NCI-H82 treated with DMSO at 0.1 percent for 48 hours (cell line): ENCODE results near the gene AKAP5.
"Not testable (repeated sequence)": the region's sequence is repeated elsewhere in the genome, so short reads cannot be mapped to it uniquely, and the experiment has no call there.

Experiments
- DNase-seq: peaks from one replicate; lab custom pipeline; 2025; ENCODE audit not compliant: unreplicated experiment; lab: John Stamatoyannopoulos, UW

The AKAP5 gene

DNA sequence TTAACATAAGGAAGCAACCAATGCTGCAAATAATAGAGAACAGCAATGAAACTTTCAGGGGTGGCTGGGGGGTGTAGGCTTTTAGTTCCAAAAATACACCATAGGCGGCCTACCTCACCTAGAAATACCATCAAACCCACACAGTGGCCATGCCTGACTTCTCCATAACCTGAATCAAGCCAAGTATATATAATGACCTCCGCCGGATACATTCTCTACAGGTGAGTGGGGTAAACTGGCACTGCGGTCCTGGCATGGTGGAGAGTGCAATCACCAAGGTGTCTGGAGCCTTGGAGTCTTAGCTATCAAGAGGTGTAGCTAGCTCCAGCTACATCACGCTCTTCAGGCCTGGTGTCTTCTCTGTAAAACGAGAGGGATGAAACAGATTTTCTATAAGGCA, 37.2 kb downstream of the AKAP5 start:
- DNase-seq = no peak

DNA sequence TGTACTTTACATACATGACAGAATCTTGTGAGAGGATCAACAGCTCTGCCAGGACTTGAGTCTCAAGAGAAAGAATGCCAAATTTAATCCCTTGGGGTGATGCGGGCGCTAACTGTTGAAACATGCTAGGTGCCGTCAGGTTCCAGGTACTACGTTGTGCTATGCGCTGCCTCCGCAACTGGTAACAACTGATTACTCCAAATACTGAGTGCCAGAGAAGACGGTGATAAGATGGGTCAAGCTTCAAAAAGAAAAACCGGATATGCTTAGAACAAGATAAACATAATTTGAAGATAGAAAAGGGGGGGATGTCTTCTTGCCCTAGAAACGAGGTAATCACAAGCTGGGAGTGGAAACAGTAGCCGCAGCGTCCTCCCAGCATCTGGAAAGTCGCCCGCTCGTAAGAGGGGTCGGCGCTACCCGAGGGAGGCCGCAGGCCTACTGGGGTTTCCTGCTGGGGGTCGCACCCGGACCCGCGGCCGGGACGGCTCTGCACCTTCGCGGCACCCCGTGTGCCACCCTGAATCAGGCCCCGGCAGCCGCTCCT, 37.7 kb downstream of the AKAP5 start:
- no peak for DNase-seq

DNA sequence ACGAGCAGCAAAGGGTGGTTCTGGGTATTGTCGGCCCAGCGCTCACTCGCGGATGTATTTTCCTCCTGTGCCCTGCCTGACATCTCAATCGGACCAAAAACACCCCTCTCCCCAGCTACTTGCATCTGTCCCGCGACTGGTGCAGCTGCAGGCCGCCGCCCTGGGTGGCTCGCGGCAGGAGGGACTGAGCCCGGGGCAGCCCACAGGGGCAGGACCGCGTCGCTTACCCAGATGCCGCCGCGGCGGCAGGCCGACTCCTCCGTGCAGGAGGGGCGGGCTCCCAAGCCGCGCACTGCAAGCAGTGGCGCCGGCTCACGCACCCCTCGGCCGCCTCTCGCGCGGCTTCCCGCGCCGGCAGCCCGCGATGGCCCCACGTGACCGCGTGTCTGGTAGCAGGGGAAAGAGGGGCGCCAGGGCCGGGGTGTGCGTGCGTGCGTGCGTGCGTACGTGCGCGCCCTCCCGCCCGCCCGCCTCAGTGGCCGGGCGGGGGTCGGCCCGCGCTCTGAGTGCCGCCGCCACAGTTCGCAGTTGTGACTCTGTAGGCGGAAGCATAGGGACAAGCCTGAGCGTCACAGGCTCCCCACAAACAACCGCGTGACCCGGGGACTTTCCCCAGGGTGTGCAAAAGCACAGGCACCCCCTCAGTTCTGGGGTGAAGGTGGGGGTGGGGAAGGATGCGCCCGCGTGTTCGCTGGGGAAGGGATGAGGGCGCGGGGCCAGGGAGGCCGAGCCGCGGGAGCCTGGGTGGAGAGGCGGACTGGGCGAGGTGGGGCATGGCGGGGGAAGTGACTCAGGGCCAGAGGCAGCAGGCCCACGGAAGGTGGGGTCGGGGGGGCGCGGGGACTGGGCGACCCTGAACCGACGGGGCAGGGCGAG, 38.4 kb downstream of the AKAP5 start, which contains the start of gene ZBTB25:
Gene ZBTB25 (minus strand): TSS at position 405 of the 876 bp plus-strand sequence. CDS start 13,305 bp downstream, outside the sequence.
- peak; percentile 42 for DNase-seq

DNA sequence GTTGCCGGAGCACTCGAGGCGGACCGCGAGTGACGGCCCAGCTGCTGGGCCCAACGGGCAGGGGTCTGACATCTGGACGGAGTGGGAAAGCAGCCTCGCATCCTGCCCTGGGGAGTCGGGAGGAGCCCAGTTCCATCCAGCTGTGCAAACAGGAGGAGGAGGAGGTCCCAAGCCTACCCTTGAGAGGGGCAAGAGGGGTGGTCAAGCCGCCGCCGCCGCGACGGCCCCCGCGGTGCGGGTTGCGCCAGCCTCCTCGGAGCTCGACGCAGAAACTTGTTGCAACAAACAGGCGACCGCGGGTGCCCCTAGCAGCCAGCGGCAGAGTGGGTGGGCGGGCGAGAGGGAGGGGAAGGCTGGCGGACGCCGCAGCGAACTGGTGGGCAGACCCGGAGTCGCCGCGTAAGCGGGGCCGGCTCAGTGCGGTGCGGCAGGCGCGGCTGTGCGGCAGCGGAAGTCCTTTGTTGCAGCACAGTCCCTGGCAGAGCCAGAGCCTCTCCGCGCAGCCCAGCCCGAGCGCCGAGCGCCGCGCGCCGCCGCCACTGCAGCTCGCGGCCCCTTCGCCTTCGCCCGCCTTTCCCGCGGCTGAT, 39.1 kb downstream of the AKAP5 start, which contains the start of gene ZBTB1:
Gene ZBTB1 (plus strand): TSS at position 461 of the 587 bp plus-strand sequence. CDS start 16,735 bp downstream, outside the sequence.
- peak; percentile 26 for DNase-seq

DNA sequence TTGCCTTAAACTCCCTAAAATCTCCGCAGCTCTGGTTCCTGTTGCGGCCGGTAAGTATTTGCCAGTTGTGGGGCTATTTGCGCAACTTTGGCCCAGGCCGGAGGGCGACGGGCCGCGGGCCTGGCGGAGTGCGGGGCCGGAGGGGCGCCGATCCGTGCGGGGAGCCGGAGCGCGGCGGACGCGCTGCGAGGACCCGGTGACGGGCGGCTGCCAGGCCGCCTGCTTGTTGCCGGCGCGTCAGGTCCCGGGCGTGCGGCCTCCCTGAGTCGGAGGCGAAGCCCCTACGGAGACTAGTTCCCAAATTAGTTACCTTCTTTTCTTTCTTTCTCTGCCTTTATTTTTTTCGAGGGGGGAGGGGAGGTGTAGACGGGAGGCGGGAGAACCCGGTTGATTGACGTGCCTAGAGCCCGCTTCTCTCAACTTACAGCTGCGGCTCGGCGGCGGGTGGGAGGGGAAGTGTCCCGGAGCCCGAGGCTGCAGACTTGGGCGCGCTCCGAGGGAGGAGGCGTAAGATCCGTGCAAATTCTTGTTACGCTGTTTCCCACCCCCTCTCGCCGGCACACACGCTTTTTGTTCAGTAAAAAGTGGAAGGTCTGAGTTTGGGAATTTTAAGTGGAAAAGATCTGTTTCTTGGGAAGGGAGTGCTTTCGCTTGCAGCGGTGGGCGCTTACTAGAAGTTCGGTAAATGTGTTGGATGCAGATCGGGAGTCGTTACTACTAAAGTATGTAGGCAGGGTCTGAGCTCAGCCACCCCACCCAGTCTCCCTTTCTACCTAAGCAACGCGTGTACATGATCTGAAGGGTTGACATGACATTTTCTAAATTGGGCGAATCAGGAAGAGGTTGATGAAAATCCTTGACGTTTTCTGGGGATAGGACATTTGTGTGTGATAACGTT, 39.8 kb downstream of the AKAP5 start:
- DNase-seq = peak; percentile 52

DNA sequence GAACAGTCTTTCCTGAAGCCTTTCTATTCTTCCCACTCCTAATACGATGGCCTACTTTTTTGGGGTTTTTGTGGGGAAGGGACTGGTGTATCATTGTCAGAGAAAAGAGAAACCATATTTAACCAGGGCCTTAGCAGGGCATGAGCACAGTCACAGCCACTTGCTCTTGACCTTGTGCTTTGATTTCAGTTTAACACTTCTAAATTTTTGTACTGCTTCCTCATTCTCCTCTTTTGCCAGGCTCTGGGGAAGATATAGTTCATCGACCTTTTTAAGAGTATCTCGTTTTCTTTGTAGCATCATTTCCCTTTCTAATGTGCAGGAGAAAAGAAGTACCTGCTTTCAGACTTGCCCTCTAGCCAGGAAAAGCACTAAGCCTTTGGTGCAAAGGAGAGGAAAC, 41.4 kb downstream of the AKAP5 start:
- DNase-seq = no peak

DNA sequence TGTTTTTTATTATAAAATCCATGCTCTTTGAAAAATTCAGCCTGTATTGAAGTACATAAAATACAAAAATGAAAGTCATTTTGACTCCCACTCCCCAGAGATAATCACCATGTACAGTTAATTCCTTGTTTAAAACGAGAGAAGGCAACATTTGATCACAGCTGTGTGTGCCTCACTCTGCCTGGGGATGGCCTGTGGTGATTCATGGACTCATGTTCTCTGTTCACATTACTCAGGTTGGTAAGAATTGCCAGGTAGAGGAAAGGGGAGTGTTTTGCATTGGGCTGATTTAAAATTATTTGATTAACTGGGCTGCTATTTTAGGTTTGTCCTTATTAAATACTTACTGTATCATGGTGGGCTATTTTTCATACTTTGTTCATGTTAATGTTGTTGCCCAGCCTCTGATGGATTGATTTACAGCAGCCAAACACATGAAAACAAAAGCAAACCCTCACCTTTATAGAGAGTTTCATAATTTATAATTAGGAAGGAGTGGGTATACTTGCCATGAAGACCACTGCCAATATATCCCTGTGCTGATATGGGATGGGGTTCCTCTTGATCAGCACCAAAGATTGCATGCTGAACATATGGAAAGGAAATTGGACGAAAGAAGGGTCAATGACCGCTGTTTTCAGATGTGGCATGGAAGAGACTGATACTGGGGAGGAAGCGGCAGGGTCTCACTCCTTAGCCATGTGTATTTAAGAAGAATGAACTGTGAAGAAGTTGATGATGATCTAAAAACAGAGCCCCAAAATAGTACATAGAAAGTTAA, 42.3 kb downstream of the AKAP5 start:
- no peak for DNase-seq

DNA sequence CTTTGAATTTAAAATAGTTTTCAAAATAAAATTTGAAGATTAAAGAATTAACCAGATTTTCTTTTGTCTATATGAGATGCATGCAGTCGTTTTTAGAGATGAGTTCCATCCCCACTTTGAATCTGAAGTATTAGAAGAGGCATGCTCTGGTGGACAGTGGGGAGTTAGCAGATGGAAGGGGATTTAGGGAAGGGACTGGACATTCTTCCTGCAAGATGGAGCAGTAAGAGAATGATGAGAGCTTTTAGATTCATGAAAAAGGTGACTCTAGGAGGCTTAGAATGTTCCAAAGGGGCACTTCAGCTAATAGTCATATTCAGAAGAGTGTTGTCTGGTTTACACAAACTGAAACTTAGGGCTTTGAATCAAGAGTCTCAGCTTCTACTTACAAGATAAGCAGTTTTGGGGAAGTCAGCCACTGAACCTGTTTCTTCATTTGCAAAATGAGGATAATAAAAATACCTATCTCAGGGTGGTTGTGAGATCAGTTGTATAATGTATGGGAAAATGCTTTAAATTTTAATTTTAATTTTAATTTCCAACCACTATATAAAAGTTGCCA, 43.0 kb downstream of the AKAP5 start:
- no peak for DNase-seq

DNA sequence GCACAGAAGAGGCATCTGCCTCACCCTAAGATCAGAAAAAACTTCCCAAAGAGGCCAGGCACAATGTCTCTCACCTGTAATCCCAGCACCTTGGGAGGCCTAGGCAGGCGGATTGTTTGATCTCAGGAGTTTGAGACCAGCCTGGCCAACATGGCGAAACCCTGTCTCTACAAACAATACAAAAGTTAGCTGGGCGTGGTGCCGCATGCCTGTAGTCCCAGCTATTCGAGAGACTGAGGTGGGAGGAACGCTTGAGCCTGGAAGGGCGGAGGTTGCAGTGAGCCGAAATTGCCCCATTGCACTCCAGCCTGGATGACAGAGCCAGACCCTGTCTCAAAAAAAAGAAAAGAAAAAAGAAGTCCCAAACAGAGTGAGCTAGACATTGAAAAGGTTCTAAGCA, 43.7 kb downstream of the AKAP5 start:
- DNase-seq = no peak

DNA sequence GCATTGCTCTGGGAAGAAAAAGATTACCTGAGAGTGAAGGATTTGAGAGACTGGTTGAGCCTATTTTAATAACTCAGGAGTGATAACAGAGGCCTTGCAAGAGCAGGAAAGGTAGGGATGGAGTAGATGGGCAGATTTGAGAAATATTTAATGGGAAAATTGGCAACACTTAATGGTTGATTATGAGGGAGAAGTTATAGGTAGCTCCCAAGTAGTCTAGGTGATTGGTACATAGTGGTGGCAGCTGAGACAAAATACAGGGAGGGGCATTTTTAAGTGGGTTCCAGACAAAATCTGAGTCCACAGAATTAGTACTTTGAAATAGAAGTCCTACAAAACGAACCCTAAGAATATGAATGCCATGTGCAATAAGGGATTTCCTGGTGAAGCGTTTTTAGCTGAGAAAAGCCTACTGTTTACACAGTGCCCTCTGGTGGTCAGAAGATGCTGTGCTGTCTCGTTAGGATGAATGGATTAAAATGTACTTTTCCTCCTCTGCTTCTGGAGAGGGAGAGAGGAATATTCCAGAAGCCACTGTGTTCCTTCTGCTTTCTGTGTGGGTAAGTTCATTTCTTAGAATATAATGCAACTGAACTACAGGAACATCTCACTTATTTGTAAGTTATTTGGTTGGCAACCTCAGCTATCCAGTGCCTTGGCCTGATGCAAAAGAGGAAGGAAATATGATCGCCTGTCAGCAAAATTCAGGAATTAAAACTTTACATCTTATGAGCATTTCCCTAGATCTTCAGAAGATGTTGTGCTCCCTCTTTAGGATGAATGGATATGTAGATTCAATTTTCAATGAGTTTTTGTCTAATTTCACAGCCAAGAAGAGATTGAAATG, 45.7 kb downstream of the AKAP5 start:
- peak; percentile 53 for DNase-seq

DNA sequence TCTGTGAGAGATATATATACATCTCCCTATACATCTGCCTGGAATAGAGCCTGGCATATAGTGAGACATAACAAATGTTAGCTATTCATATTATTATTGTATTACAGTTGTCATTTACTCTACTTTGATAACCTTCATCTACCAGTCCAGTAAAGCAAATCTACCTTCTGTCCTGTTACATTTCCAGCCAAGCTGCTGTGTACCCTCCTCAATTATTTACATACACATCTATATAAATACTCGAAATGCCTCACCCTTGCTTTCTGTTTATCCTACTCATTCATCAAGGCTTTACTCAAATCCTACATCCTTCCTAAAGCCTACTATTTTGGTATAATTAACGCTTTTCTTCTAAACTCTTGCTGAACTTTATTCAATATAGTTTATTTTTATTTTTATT, 48.0 kb downstream of the AKAP5 start:
- no peak for DNase-seq

DNA sequence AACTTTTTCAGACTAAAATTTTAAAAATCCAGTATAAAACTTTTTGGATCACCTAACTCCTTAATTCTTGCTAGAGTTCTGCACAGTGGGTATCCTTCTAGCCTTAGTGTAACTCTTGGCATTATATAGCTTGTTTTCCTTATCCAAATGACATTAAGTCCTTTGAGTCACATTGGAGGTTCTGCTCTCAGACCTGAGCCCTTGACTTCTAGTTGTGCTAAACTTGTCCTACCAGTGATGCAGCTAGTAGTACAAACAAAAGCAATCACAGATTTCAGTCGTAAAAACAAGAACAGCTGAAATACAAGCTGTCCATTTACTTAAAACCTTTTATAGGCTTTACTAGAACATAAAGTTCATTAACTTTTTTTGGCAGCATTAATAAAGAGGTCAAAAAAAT, 49.8 kb downstream of the AKAP5 start:
- no peak for DNase-seq

DNA sequence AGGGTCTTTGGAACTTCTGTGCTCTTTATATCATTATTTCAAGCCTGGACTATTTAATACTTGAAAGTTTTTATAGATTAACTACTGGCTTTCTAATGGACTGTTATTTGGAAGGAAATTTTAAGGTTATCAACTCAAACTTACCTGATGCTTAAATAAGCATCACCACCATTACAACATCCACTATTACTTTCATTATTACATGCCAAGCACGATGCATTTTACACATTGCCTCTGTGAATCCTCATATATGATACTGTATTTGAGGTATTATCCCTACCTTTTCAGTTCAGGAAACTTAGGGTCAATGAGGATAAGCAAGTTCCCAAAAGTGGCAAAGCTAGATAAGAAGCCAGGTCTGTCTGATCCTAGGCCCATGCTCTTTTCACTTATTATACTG, 51.7 kb downstream of the AKAP5 start:
- no peak for DNase-seq

DNA sequence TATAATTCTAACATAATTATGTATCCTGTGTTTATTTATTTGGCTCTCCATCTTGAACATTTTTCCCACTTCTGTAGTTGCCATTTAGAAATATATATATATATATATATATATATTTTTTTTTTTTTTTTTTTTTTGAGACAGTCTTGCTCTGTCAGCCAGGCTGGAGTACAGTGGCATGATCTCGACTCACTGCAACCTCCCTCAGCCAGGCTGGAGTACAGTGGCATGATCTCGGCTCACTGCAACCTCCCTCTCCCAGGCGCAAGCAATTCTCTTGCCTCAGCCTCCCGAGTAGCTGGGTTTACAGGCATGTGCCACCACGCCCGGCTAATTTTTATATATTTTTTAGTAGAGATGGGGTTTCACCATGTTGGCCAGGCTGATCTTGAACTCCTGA, 52.4 kb downstream of the AKAP5 start:
- not testable (repeated sequence) for DNase-seq

DNA sequence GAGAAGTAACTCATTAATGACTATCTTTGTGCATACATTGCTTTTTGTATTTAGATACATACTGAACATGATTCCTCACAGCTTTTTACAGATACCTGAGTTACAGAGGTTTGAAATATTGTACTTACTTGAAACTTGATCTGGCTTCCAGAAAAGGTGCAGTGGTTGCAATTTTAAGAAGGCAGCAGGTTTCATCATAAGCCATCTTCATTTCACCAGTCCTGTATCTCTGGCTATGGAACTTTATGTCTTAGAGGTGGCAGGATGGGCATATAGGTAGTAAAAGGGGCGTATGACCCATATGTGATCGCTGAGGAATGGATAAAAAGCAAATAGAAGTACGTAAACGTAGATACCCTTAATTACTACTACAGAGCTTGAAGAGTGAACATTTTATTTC, 52.9 kb downstream of the AKAP5 start:
- DNase-seq = no peak

DNA sequence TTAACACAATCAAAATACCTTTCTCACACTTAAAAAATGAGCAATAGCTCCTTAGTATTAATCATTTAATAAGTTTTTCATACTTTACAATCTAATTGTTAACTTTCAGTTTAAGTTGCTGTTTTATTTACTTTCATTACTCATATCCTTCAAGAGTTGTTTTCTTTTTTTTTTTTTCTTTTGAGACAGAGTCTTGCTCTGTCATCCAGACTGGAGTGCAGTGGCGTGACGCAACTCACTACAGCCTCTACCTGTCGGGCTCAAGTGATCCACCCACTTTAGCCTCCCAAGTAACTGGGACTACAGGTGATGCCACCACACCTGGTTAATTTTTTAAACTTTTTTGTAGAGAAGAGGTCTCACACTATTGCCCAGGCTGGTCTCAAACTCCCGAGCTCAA, 55.4 kb downstream of the AKAP5 start:
- no peak for DNase-seq

DNA sequence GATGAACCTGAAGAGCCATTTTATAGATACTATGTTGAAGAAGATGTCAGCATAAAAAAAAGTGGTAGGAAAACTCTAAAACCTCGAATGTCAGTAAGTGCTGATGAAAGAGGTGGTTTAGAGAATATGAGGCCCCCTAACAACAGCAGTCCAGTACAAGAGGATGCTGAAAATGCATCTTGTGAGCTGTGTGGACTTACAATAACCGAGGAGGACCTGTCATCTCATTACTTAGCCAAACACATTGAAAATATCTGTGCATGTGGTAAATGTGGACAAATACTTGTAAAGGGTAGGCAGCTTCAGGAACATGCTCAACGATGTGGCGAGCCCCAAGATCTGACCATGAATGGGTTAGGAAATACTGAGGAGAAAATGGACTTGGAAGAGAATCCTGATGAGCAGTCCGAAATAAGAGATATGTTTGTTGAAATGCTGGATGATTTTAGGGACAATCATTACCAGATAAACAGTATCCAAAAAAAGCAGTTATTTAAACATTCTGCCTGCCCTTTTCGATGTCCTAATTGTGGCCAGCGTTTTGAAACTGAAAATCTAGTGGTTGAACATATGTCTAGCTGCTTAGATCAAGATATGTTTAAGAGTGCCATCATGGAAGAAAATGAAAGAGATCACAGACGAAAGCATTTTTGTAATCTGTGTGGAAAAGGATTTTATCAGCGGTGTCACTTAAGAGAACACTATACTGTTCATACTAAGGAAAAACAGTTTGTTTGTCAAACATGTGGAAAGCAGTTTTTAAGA, 57.5 kb downstream of the AKAP5 start:
- DNase-seq = no peak
